IPS DF 6.9 (cell line): ENCODE data around the gene ROR1.

Experiments used
- DNase-seq: peaks from one replicate; pipeline ENCODE4 v3.0.0-alpha.2; 2013; ENCODE audit warnings: low read depth, low spot score
- H3K27ac ChIP-seq: one replicate; pipeline ENCODE4 v1.5.1; 2013; ENCODE audit warnings: low read length, control low read depth
- H3K27me3 ChIP-seq: 2 replicates; pipeline ENCODE4 v1.6.1; 2013; ENCODE audit warnings: mild to moderate bottlenecking, low read length; ENCODE audit not compliant: control insufficient read depth, insufficient read depth
- H3K36me3 ChIP-seq: 2 replicates; pipeline ENCODE4 v1.6.1; 2013; ENCODE audit warnings: low read length; ENCODE audit not compliant: control insufficient read depth, insufficient read depth
- H3K4me1 ChIP-seq: 2 replicates; pipeline ENCODE4 v1.6.1; 2013; ENCODE audit warnings: low read length; ENCODE audit not compliant: control insufficient read depth, insufficient read depth
- H3K4me3 ChIP-seq: 2 replicates; pipeline ENCODE4 v1.5.1; 2013; ENCODE audit warnings: mild to moderate bottlenecking, low read length
- H3K9me3 ChIP-seq: 2 replicates; pipeline ENCODE4 v1.6.1; 2013; ENCODE audit warnings: low read length, inconsistent platforms; ENCODE audit not compliant: control insufficient read depth, insufficient read depth
- WGBS: extraction: QIAGEN DNeasy Blood & Tissue Kit; methylation state at CpG from one replicate; pipeline ENCODE4 v1.1.7; 2013; ENCODE audit warnings: mixed read lengths, missing lambda C conversion rate; ENCODE audit not compliant: insufficient read length, insufficient coverage; 5-methylcytosine and 5-hydroxymethylcytosine counted together

ROR1 gene

DNA sequence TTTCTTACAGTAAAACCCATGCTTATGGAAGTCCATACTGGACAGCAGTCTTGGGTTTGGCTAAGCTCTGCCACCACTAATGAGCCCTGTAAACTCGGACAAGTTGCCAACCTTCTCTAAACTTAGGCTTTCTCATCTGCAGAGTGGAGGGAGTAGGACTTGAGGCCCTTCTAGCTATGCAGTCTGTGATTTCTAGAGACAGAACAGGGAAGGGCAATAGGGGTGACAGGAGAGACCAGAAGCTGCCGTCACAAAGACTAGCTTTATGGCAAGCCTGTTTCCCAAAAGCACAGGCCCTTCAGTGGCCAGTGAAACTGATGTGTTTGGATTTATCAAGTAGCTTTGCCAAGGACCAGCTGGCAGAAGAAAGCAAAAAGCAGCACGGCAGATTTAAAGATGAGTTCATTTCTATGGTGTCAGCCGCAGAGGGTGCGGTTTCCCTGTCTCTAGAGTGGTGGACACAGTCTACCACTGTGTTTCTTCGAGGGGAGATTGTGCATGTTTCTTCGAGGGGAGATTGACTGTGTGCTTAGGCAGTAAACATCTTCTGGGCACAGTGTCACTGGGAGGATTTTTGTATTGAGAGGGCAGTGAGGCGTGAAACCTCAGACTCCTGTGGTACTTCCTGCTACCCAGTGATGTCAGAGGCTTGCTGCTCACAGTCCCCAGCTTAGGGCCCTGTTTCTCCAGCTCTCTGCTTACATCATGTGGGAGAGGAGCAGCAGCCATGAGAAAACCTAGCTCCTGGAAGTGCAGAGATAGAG lies 119.0 kb downstream of the ROR1 start:
- H3K27ac ChIP-seq = no peak overlapping the region
- no peak overlapping the region for H3K4me3 ChIP-seq
- H3K4me1 ChIP-seq = no peaks in the 10 kb centered on the region; the same call in 1 of the 2 replicates
- no CpG with 5 or more reads among the region's 8 CpGs for WGBS
- no peaks in the 10 kb centered on the region for H3K36me3 ChIP-seq
- no peaks in the 10 kb centered on the region for H3K9me3 ChIP-seq
- no peaks in the 10 kb centered on the region for H3K27me3 ChIP-seq
- DNase-seq = no peak

DNA sequence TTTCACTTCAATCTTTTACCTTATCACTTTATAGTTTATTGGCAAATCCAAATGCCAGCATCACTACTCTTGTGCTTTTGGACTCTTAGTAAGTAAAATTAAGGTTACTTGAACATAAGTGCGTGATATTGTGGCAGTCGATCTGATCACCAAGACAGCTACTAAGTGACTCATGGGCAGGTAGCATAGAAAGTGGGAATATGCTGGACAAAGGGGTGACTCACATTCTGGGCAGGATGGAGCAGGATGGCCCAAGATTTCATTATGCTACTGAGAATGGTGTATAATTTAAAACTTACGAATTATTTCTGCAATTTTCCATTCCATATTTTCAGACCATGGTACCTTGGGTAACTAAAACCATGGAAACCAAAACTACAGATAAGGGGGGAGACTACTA lies 120.2 kb downstream of the ROR1 start:
- H3K9me3 ChIP-seq = no peaks in the 10 kb centered on the region
- no peak for DNase-seq
- no peak overlapping the region for H3K27ac ChIP-seq
- no peaks in the 10 kb centered on the region for H3K36me3 ChIP-seq
- no peaks in the 10 kb centered on the region for H3K27me3 ChIP-seq
- no peak overlapping the region for H3K4me3 ChIP-seq
- no peaks in the 10 kb centered on the region; the same call in 1 of the 2 replicates for H3K4me1 ChIP-seq
- WGBS = no CpG with 5 or more reads among the region's 3 CpGs

DNA sequence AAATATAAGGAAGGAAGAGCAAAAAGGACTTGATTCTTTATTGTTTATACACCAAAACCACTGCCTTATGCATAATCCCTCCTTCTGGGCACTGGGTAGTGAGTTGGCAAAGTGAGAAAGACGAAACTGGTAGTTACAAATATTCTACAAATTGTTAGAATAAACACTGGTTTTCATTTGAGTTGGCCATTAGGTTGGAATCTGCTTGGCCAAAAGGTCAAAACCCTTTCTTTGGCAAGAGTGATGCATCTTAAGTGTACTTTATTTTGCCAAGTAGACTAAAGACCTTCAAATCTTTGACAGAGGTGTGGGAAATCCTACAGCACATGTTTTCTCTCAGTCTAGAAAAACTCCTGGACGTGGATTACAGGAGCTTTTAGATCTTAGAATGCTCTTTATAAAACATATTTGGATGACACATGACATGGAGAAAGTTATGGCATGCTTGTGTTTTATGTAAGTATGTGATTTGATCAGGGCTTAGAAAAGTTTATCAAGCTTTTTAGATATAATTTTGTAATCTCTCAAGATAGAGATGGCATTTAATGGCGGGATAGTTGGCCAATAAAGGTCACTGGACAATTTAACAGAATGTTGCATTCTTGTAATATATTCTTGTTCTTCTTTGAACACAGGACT lies 120.9 kb downstream of the ROR1 start:
- no peaks in the 10 kb centered on the region for H3K27me3 ChIP-seq
- no peaks in the 10 kb centered on the region; the same call in 1 of the 2 replicates for H3K4me1 ChIP-seq
- no peaks in the 10 kb centered on the region for H3K36me3 ChIP-seq
- no peak for DNase-seq
- WGBS = no CpG with 5 or more reads among the region's 3 CpGs
- H3K9me3 ChIP-seq = no peaks in the 10 kb centered on the region
- no peak overlapping the region for H3K27ac ChIP-seq
- no peak overlapping the region for H3K4me3 ChIP-seq

DNA sequence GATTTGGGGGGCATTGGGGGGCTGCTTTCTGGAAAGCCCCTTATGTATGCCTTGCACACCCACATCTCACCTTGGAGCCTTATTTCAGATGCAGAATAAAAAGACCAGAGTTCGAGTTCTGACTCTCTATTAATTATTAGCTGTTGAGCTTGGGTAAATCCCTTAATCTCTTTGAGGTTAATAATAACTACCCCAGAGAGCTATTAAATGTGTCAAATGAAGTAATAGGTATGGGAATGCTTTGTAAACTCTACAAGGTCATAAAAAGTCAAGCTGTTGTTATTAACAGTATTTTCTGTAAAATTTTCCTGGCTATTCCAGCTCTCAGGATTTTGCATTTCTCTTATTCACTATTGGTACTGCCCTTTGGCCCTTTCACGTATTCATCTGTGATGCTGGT lies 122.9 kb downstream of the ROR1 start:
- H3K36me3 ChIP-seq = no peaks in the 10 kb centered on the region
- no peaks in the 10 kb centered on the region for H3K27me3 ChIP-seq
- no peak overlapping the region for H3K4me3 ChIP-seq
- no peak overlapping the region for H3K27ac ChIP-seq
- no CpG with 5 or more reads among the region's 2 CpGs for WGBS
- no peak for DNase-seq
- no peaks in the 10 kb centered on the region for H3K4me1 ChIP-seq
- H3K9me3 ChIP-seq = no peaks in the 10 kb centered on the region

DNA sequence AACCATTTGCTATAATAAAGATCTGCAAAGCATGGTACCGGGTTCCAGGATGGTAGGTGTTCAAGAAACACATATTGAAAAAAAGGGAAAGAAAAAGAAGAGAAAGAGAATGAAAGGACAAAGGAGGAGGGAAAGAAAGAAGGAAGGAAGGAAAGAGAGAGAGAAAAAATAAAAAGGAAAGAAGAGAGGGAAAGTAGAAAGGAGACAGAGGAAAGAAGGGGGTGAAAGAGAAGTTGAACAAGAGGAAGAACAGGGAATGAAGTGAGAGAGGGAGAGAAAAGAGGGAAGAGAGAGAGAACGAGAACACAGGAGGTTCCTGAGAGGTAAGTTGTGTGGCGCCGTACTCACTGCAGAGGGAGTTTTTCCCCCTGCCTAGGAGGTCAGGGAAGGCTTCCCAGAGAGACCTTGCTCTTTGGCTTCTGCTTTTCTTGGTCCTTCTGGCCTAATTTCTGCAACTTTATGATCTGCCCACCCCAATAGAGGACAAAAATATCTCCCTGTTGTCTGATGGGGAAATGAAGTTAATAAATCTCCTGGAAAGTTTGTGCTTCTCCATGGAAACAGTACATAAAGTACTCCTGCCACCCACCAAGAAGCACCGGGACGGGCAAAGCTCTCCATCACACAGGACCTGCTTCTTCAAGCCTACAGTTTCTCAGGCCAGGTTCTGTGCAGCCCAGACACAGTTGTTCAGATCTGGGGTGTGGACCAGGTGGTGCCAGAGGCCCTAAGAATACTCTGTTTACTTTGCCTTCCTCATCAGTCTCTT lies 124.8 kb downstream of the ROR1 start:
- H3K27me3 ChIP-seq = no peaks in the 10 kb centered on the region
- no peak overlapping the region for H3K4me3 ChIP-seq
- no CpG with 5 or more reads among the region's 6 CpGs for WGBS
- no peaks in the 10 kb centered on the region for H3K4me1 ChIP-seq
- H3K27ac ChIP-seq = no peak overlapping the region
- no peak for DNase-seq
- no peaks in the 10 kb centered on the region for H3K36me3 ChIP-seq
- H3K9me3 ChIP-seq = no peaks in the 10 kb centered on the region

DNA sequence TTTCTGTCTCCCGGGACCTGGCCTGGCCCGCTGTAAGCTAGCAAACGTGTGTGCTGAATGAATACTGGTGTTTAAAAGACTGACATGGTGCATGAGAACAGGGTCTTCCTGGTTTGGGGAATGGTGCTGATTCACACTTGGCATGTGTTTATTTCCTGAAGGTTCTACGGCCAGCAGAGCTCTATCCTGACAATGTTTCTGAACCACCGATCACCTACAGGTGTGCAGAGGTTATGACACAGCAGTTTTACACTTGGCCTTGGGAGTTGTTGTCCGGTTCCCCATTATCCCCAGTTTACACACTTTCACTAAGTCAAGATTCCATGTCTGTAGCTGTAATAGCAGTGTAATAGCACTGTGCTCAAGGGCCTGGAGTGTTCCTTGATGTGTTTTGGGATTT lies 127.3 kb downstream of the ROR1 start:
- H3K4me1 ChIP-seq = peaks cover 1% of the 10 kb centered on the region; the same call in 1 of the 2 replicates
- H3K4me3 ChIP-seq = no peak overlapping the region
- no peak for DNase-seq
- no peaks in the 10 kb centered on the region for H3K27me3 ChIP-seq
- no CpG with 5 or more reads among the region's 6 CpGs for WGBS
- H3K36me3 ChIP-seq = no peaks in the 10 kb centered on the region
- H3K9me3 ChIP-seq = no peaks in the 10 kb centered on the region
- H3K27ac ChIP-seq = no peak overlapping the region

DNA sequence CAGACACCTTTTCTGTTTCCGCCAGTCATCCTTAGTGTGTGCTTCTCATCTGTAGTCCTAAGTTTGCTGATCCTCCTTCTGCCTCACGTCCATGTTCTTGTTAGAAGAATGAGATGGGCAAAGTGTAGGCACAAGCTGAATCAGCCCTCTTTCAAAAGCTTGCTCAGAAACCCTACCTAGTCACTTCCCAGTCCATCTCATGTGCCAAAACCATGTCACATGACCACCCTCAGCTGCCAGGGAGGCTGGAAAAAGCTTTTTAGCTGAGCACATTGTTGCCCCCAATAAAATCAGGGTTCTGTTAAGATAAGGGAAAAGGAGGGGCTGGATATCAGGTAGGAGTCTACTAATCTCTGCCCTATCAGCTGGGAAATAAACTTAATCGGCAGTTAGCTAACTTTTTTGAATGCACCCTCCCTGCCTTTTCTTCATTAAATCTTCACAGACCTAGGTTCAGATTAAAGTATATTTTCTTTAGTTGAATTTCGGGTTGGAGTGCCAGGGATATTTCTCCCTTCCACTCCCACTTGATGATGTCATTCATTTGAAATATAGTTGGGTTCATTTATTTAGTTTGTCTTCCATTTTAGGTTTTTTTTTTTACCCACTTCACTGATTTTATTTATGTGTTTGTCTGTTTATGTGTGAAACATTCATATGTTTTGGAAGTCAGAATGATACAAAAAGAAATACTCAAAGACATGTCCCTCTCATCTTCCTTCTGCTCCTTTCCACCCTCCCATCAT lies 129.2 kb downstream of the ROR1 start:
- Histone ChIP-seq H3K27me3 (no peaks in the 10 kb centered on the region), H3K9me3 (no peaks in the 10 kb centered on the region), H3K27ac (no peak overlapping the region), H3K36me3 (no peaks in the 10 kb centered on the region), H3K4me1 (peaks cover 5% of the 10 kb centered on the region), H3K4me3 (no peak overlapping the region)
- DNase-seq = no peak
- WGBS = no CpG with 5 or more reads among the region's 4 CpGs

DNA sequence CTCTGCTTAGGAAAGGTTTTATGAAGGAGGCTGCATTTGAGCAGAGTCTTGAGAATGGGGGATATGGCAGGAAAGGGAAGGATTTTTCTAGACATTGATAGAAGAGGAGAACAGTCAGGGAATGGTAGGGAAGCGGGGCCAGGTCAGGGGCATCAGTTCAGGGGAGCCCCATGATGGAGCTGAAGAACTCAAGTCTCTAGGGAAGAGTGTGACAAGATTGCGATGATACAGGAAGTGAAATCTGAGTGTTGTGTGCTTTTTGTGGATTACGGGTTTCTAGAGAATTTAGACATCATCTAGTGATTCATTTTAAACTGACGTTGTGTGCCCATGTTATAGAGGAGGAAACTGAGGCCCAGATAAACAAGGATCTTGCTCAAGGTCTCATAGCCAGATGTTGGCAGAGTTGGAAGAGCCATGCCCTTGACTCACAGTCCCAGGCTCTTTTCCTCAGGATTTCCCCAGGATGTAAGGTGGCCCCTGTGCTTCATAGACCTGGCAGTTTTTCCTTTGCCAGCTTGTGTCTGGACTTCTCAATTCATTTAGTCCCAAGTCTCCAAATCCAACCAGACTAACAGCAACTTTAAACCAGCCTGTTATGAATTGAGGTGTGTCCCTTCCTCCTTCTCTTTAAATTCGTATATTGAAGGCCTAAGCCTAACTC lies 130.3 kb downstream of the ROR1 start:
- H3K4me1 ChIP-seq = peaks cover 9% of the 10 kb centered on the region
- no peak overlapping the region for H3K27ac ChIP-seq
- H3K4me3 ChIP-seq = no peak overlapping the region
- no peaks in the 10 kb centered on the region for H3K36me3 ChIP-seq
- no peaks in the 10 kb centered on the region for H3K9me3 ChIP-seq
- H3K27me3 ChIP-seq = no peaks in the 10 kb centered on the region
- DNase-seq = no peak
- WGBS = no CpG with 5 or more reads among the region's 5 CpGs

DNA sequence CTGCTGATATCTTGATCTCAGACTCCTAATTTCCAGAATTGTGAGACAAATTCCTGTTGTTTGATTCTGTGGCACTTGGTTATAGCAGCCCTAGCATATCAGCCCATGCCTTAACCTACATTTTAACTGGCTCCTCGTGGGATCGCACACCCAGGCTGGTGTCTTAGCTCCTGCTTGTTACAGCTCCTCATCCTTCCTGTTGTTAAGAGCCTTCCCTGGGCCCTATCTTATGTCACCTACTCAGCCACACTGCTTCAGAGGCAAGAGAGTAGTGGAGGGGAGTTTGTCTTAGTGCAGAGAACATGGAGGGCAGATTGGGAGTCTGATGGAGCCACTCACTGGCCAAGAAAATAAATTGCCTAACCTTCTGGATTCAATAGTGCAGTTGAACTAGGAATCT lies 131.0 kb downstream of the ROR1 start:
- no peak overlapping the region for H3K4me3 ChIP-seq
- H3K9me3 ChIP-seq = no peaks in the 10 kb centered on the region
- no peak overlapping the region for H3K27ac ChIP-seq
- H3K36me3 ChIP-seq = no peaks in the 10 kb centered on the region
- no peaks in the 10 kb centered on the region for H3K27me3 ChIP-seq
- H3K4me1 ChIP-seq = peaks cover 9% of the 10 kb centered on the region
- DNase-seq = no peak
- WGBS = no CpG with 5 or more reads among the region's 2 CpGs
